Measurements from ENCODE around the gene BAG5.
"Not testable (repeated sequence)": the region's sequence is repeated elsewhere in the genome, so short reads cannot be mapped to it uniquely, and the experiment has no call there.

GRCh38 chr14:103512180-103512579 is 50.3 kb downstream of the BAG5 start:
- TF ChIP-seq CTCF, POLR2A (IDR thresholded peaks at IDR 0.05): not testable (repeated sequence)
